T-helper 2 cell treated with Interferon-gamma antibody and Interleukin-4, amounts not matched to agents 5 μg/mL and 100 μg/mL, for 36 hours (primary cell): Measurements from ENCODE around the gene ANKRD12.

Source experiments
- DNase-seq: peaks from one replicate; pipeline ENCODE4 v3.0.0; 2021; ENCODE audit warnings: low spot score
- H3K27ac Mint-ChIP-seq: one replicate; pipeline ENCODE4 v1.8.0; 2021; ENCODE audit warnings: mild to moderate bottlenecking, mixed read lengths
- H3K27me3 Mint-ChIP-seq: one replicate; pipeline ENCODE4 v1.8.0; 2021; ENCODE audit warnings: low read depth, mixed read lengths
- H3K36me3 Mint-ChIP-seq: one replicate; pipeline ENCODE4 v1.8.0; 2021; ENCODE audit warnings: low read depth, mixed read lengths
- H3K4me1 Mint-ChIP-seq: one replicate; pipeline ENCODE4 v1.8.0; 2021; ENCODE audit warnings: low read depth, mixed read lengths
- H3K4me3 Mint-ChIP-seq: one replicate; pipeline ENCODE4 v1.8.0; 2022; ENCODE audit warnings: mild to moderate bottlenecking, moderate library complexity, mixed read lengths
- H3K9me3 Mint-ChIP-seq: one replicate; pipeline ENCODE4 v1.8.0; 2021; ENCODE audit warnings: mixed read lengths

Gene ANKRD12

DNA sequence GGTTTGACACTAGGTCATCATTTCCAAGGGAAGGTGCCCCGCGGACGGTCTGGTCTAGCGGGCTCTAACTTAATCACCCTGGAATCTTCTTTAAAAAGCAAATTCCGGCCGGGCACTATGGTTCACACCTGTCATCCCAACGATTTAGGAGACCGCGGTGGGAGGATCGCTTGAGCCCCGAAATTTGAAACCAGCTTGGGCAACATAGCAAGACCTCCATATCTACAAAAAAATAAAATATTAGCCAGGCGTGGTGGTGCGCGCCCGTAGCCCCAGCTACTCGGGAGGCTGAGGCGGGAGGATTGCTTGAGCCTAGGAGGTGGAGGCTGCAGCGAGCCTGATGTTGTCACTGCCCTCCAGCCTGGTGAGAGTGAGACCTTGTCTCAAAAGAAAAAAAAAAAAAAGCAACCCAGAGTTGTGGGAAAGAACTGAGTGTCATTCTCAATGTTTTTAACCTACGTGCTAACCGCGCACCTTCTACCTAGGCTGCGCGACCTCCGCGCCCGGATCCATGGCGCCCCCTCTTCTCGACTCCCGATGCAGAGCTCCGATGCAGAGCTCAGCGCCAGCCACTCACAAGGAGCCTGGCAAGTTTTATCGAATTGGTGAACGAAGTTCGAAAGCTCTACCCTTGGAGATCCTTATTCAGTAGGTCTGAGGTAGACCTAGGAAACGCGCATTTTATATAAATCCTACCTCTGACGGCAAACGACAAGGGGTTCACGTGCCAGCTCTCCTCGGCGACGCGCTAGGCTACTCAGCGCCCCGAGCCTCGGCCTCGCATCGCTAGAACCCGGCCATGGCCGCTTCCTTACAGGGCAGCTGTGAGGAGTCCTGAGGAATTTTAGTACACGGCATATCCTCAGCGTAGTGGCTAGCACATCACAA lies 197.1 kb downstream of the ANKRD12 start:
- H3K9me3 Mint-ChIP-seq = no peaks in the 10 kb centered on the region
- peak overlapping the region; percentile 70 for H3K27ac Mint-ChIP-seq
- H3K4me3 Mint-ChIP-seq = peak overlapping the region; percentile 90
- H3K36me3 Mint-ChIP-seq = peaks cover 3% of the 10 kb centered on the region
- DNase-seq = no peak
- H3K4me1 Mint-ChIP-seq = peaks cover 26% of the 10 kb centered on the region
- peaks cover 35% of the 10 kb centered on the region for H3K27me3 Mint-ChIP-seq

GRCh38 chr18:9334329-9334972 lies 197.9 kb downstream of the ANKRD12 start, which contains the start of gene TWSG1:
Gene TWSG1, plus strand, starts transcription at chr18:9334773. Its CDS starts 2,457 bp downstream, at chr18:9337230.
- peak within 1 kb of the TSS; percentile 70 for H3K27ac Mint-ChIP-seq
- peaks cover 26% of the 10 kb centered on the region for H3K4me1 Mint-ChIP-seq
- peak within 1 kb of the TSS; percentile 90 for H3K4me3 Mint-ChIP-seq
- H3K9me3 Mint-ChIP-seq = no peaks in the 10 kb centered on the region
- DNase-seq = peak; percentile 88
- peaks cover 28% of the 10 kb centered on the region for H3K27me3 Mint-ChIP-seq
- peaks cover 4% of the 10 kb centered on the region for H3K36me3 Mint-ChIP-seq

DNA sequence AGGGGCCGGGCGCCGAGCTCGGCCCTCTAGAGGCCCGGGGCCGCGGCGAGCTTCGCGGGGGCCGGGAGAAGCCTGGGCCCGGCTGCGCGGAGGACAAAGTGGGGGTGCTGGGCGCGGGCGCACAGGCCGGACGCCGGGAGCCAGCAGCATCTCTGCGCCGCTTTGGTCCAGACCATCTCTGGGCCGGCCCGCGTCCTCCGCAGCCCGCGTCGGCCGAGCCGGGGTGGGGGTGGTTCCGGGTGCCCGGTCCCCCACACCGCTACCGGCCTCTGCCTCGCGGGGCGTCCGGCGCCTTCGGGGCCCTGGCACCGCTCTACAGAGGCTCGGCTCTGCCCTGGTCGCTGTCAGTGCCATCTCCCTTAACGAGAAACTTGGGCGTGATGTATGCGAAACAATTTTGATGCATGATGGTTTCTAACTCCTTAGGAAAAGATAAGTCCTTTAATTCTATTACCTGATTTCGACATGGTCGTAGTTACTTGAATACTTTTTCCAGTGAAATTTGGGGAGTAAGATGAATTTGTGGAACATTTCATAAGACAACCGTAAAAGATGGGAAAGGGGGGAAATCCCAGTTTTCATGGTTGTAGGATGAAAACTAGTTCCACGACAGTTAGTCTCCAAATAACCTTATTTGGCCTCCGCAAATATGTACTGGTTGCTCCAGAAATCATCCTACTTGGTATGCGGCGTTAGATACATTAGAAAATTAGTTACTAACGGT lies 198.6 kb downstream of the ANKRD12 start:
- H3K36me3 Mint-ChIP-seq = peaks cover 4% of the 10 kb centered on the region
- DNase-seq = peak; percentile 43
- peaks cover 26% of the 10 kb centered on the region for H3K27me3 Mint-ChIP-seq
- H3K9me3 Mint-ChIP-seq = no peaks in the 10 kb centered on the region
- H3K27ac Mint-ChIP-seq = peak overlapping the region; percentile 26
- H3K4me1 Mint-ChIP-seq = peaks cover 26% of the 10 kb centered on the region
- peak overlapping the region; percentile 90 for H3K4me3 Mint-ChIP-seq
